ENCODE results near the gene CYP26C1. TPM values are rescaled to one million over a fixed set of nuclear protein-coding genes. Genes with fewer than 3 reads are reported as not detected.

Gene CYP26C1
- total RNA-seq, 3 donors from 2014 or later: 0.09 to 0.14 TPM; not detected in 1

DNA sequence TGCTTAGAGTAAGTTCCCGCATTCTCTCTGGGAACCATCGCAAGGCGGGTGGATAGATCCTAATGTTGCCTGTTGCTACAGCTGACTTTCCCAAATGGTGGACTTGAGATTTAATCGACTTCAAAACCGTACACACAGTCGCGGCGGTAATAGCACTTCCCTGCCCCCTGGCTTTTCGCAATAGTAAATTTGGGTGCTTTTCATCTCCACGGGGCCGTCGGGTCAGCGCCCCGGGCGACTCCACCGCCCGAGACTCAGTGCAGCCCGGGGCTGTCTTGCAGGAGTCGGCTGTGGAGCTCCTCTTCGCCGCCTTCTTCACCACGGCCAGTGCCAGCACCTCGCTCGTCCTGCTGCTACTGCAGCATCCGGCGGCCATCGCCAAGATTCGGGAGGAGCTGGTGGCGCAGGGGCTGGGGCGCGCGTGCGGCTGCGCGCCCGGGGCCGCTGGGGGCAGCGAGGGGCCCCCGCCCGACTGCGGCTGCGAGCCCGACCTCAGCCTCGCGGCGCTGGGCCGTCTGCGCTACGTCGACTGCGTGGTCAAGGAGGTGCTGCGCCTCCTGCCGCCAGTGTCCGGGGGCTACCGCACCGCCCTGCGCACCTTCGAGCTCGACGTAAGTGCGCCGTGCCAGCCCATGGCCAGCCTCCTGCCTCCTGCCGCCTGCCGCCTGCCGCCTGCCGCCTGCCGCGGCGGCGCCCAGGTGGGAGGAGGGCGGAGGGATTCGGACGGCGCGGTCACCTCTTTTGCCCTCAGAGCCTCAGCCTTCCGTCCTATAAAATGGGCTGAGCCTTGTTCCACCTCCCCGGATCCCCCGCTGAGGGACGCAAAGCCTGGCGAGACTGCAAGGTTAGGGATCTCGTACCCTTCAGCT is 5.3 kb downstream of the CYP26C1 start:
- no peak overlapping the region for H3K4me3 ChIP-seq
- peaks cover 25% of the 10 kb centered on the region for H3K4me1 ChIP-seq (ENCODE audit: low read depth)
- H3K9me3 ChIP-seq: no peaks in the 10 kb centered on the region
- intact Hi-C loops (cut with DNase I, micrococcal nuclease): no loop called here
- TF ChIP-seq, protein P1, sequence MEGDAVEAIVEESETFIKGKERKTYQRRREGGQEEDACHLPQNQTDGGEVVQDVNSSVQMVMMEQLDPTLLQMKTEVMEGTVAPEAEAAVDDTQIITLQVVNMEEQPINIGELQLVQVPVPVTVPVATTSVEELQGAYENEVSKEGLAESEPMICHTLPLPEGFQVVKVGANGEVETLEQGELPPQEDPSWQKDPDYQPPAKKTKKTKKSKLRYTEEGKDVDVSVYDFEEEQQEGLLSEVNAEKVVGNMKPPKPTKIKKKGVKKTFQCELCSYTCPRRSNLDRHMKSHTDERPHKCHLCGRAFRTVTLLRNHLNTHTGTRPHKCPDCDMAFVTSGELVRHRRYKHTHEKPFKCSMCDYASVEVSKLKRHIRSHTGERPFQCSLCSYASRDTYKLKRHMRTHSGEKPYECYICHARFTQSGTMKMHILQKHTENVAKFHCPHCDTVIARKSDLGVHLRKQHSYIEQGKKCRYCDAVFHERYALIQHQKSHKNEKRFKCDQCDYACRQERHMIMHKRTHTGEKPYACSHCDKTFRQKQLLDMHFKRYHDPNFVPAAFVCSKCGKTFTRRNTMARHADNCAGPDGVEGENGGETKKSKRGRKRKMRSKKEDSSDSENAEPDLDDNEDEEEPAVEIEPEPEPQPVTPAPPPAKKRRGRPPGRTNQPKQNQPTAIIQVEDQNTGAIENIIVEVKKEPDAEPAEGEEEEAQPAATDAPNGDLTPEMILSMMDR (IDR thresholded peaks at IDR 0.05): no peak
- ATAC-seq (no peak), DNase-seq (no peak)
- H3K36me3 ChIP-seq (ENCODE audit: low read depth): no peaks in the 10 kb centered on the region

DNA sequence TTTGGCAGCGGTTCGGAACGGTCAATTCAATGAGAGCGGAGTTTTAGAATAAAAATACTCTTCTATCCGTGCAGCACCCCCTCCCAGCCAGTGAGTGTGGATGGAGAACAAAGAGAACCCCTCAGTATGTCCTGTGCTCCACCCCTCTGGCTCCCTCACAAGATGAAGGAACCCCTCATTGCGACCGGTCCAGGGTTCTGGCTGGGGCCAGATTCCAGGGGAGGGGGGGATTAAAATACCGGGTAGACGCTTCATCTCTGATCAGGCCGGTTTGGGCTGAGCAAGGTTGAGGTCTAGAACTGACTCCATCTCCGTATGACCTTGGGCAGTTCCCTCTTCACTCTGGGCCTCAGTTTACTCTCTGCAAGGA is 5.9 kb downstream of the CYP26C1 start:
- Histone ChIP-seq H3K36me3 (ENCODE audit: low read depth) (no peaks in the 10 kb centered on the region), H3K9me3 (no peaks in the 10 kb centered on the region), H3K4me1 (ENCODE audit: low read depth) (peaks cover 25% of the 10 kb centered on the region), H3K4me3 (no peak overlapping the region)
- intact Hi-C loops (cut with DNase I, micrococcal nuclease): no loop called here
- no peak for ATAC-seq
- TF ChIP-seq, protein P1 (IDR thresholded peaks at IDR 0.05): no peak
- no peak for DNase-seq

DNA sequence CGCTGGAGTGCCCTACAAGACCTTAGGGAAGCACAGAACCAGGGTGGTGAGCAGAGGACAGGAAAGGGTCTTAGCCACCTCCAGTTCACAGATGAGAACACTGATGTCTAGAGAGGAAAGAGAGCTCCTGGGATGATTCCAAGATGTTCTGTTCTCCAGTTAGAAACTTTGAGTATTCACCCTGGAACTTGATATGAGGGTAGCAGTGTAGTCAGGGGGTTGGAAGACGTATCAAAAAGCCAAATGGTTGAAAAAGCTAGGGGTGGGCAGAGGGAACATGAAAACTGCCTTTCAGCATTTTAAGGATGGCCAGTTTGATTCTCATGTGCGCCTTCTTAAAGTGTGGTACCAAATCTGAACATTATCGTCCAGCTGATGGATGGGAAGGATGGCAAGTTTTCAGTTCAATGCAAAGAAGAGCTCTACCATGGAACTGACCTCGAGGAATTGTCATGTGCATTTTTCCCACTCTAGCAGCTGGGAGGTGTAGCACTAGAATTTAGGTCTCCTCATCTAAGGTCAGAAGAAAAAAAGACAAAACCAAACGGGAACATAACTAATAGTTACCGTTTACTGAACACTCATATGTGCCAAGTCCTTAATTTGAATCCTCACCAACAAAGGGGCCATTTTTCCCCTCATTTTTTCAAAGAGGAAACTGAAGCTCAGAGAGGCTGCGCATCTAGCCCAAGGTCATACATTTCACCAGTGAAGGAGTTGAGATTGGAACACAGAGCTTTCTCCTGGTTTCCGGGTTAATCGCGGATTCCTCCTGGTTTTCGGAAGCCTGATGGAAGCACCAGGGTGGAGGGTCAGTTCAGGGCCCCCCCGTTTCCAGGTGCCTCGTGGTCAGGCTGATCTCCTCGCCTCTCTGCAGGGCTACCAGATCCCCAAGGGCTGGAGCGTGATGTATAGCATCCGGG is 7.1 kb downstream of the CYP26C1 start:
- intact Hi-C loops (cut with DNase I, micrococcal nuclease): no loop called here
- DNase-seq: no peak
- Histone ChIP-seq H3K9me3 (no peaks in the 10 kb centered on the region), H3K4me3 (no peak overlapping the region), H3K4me1 (ENCODE audit: low read depth) (peaks cover 25% of the 10 kb centered on the region), H3K36me3 (ENCODE audit: low read depth) (no peaks in the 10 kb centered on the region)
- no peak for ATAC-seq
- TF ChIP-seq, protein P1 (IDR thresholded peaks at IDR 0.05): no peak

DNA sequence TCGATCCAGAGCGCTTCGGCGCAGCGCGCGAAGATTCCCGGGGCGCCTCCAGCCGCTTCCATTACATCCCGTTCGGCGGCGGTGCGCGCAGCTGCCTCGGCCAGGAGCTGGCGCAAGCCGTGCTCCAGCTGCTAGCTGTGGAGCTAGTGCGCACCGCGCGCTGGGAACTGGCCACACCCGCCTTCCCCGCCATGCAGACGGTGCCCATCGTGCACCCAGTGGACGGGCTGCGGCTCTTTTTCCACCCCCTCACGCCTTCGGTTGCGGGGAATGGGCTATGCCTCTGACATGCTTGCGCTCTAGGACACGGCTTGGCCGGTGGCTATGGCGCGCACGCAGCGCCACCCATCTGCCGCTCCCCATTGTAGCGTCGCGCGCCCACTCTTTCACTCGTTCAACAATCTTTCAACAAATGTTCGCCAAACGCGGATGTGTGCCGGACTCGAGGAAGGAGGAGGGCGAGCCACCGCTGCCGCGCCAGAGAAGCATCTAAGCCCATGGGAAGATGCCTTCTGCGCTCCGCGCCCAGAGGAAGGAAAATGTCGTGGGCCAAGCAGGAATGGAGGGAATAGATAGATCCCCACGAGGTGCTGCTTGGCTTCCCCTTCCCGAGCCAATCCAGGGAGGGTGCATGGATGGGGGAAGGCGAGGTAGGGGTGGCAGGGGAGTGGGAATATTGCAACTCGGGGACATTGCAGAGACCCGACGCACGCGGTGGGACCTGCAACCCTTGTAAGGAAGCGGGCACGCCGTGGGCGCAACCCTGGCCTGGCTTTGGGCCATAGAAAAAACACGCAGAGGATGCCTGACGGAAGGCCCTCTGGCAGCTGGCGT is 8.0 kb downstream of the CYP26C1 start:
- intact Hi-C loops (cut with DNase I, micrococcal nuclease): no loop called here
- Histone ChIP-seq H3K36me3 (ENCODE audit: low read depth) (no peaks in the 10 kb centered on the region), H3K9me3 (no peaks in the 10 kb centered on the region), H3K4me1 (ENCODE audit: low read depth) (peaks cover 28% of the 10 kb centered on the region), H3K4me3 (no peak overlapping the region)
- TF ChIP-seq, protein P1 (IDR thresholded peaks at IDR 0.05): no peak
- ATAC-seq: peak; percentile 23
- DNase-seq: no peak

DNA sequence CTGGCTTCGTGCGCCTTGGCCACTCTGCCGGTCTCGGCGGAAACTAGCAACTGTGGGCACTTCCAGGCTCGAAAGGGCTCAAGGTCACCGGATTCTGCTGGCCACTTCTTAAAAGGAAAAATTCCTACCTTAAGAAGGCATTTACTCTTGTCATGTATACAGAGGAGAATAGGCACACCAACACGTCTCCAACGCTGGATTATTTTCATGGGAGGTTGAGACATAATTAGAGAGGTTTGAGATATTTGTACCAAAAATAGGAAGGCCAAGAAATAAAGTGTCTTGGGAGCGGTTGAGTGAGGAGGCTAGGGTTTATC is 8.6 kb downstream of the CYP26C1 start:
- Histone ChIP-seq H3K36me3 (ENCODE audit: low read depth) (no peaks in the 10 kb centered on the region), H3K4me1 (ENCODE audit: low read depth) (peaks cover 34% of the 10 kb centered on the region), H3K4me3 (no peak overlapping the region), H3K9me3 (no peaks in the 10 kb centered on the region)
- intact Hi-C loops (cut with DNase I, micrococcal nuclease): no loop called here
- TF ChIP-seq, protein P1 (IDR thresholded peaks at IDR 0.05): no peak
- DNase-seq (no peak), ATAC-seq (no peak)

Measured in mucosa of descending colon (tissue), 3 donors.